Cortex of kidney (tissue), 1 donor: Measurements from ENCODE around the gene SLC13A5.

ENCODE experiments used
- DNase-seq: peaks from one replicate; lab custom pipeline; 2025; lab: John Stamatoyannopoulos, UW

SLC13A5 gene

DNA sequence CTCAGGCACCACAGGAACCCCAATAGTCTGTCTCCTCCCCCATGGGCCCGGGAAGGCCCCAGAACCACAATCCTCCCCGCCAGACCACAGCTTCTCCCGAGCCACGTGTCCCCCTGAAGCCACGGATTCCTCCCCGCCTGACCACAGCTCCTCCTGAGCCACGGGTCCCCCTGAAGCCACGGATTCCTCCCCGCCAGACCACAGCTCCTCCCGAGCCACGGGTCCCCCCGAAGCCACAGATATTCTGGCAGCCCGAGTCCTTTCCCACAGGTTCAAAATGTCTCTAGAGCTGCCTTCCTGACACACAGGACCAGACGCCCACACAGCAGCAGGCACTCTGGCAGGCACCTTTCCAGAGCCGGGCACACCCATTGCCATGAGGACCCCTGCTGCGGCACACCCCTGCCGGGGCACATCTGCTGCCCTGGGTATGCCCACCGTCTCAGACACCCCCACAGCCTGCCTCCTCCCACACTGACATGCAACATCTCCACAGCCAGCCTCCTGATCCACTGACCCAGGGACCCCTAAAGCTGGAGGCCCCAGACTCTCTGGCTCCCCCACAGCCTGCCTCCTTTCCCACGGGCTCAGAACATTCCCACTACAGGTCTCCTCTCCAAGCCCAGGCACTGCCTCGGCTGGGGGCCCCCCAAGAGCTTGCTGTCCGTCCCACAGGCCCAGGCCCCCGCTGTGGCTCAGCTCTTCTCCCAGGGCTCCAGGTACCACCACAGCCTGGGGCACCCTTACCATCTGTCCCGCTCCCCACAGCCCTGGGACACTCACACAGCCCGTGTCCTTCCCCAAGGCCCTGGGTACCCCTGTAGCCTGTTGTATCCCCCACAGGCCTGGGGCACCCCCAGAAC, 74.9 kb downstream of the SLC13A5 start:
- no peak for DNase-seq

DNA sequence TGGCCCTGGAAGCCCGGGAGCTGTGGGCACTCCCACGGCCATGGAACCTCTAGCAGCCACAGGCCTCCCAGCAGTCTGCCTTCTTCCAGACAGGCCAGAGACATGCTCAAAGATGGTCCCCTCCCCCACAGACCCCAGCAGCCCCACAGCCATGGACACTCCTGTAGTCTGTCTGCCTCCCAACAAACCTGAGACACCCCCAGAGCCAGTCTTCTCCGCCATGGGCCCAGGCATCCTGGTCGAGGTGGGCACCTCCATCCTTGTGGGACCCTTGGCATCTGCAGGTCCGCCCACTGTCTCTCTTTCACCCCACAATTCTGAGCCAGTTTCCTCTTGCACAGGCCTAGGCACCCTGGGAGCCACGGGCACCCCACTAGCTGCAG, 75.7 kb downstream of the SLC13A5 start:
- no peak for DNase-seq

- no peak for DNase-seq
Measured at GRCh38 chr17:6636616-6637457, 76.3 kb downstream of the SLC13A5 start.

DNA sequence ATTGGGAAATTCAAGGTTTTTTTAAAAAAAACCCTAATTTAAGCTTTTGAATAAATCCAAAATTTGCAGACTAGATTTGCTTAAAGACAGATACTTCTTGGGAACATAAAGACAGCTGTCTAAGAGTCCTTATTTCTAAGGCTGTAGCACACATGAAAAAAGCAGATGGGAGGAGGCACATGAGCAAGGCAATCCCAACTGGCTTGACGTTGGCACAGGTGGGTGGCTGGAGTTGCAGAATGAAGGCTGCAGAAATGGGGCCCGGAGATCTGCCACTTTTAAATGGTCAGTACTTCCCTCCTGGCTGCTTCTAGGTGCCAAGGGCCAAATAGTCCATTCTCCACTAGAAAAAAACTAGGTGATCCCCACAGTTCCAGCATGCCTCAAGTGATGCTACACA, 77.1 kb downstream of the SLC13A5 start:
- no peak for DNase-seq
